HG02642 (cell line): ENCODE results near the gene CDK5RAP2.

Experiments used
- ATAC-seq: cut with Tn5 transposase; IDR thresholded peaks from one replicate; pipeline ENCODE4 v1.9.1; 2021; ENCODE audit warnings: mild to moderate bottlenecking; ENCODE audit not compliant: unreplicated experiment, poor library complexity

The CDK5RAP2 gene

GRCh38 chr9:120389867-120390266, 190.1 kb downstream of the CDK5RAP2 start:
- no peak for ATAC-seq

- ATAC-seq = no peak
Observed at GRCh38 chr9:120389300-120389699, 190.7 kb downstream of the CDK5RAP2 start.

GRCh38 chr9:120388003-120388855, 191.7 kb downstream of the CDK5RAP2 start:
- ATAC-seq = no peak

- no peak for ATAC-seq
Observed at GRCh38 chr9:120387257-120388002, 192.5 kb downstream of the CDK5RAP2 start.

GRCh38 chr9:120386390-120387131, 193.4 kb downstream of the CDK5RAP2 start:
- ATAC-seq = no peak

GRCh38 chr9:120385606-120386389, 194.2 kb downstream of the CDK5RAP2 start:
- no peak for ATAC-seq

GRCh38 chr9:120384925-120385272, 195.1 kb downstream of the CDK5RAP2 start:
- ATAC-seq = no peak

GRCh38 chr9:120383999-120384924, 195.7 kb downstream of the CDK5RAP2 start:
- ATAC-seq = no peak

- no peak for ATAC-seq
Observed at GRCh38 chr9:120383611-120383998, 196.4 kb downstream of the CDK5RAP2 start.

- ATAC-seq = no peak
Observed at GRCh38 chr9:120382453-120382852, 197.5 kb downstream of the CDK5RAP2 start.

- no peak for ATAC-seq
Observed at GRCh38 chr9:120381839-120382238, 198.1 kb downstream of the CDK5RAP2 start.

- no peak for ATAC-seq
Observed at GRCh38 chr9:120379611-120380010, 200.4 kb downstream of the CDK5RAP2 start.

GRCh38 chr9:120378680-120379079, 201.3 kb downstream of the CDK5RAP2 start:
- ATAC-seq = no peak

GRCh38 chr9:120377268-120378159, 202.5 kb downstream of the CDK5RAP2 start:
- no peak for ATAC-seq

- no peak for ATAC-seq
Observed at GRCh38 chr9:120376101-120376500, 203.9 kb downstream of the CDK5RAP2 start.

GRCh38 chr9:120375316-120375715, 204.7 kb downstream of the CDK5RAP2 start:
- ATAC-seq = no peak

- no peak for ATAC-seq
Observed at GRCh38 chr9:120374817-120375216, 205.2 kb downstream of the CDK5RAP2 start.

GRCh38 chr9:120374239-120374638, 205.7 kb downstream of the CDK5RAP2 start:
- no peak for ATAC-seq
